GM13976 (cell line): ENCODE results near the gene BCL2L1.

Experiments
- DNase-seq: peaks from one replicate; pipeline ENCODE4 v3.0.0; 2012; ENCODE audit warnings: low spot score
- in situ Hi-C: fragments of 300-500 bp; cut with MboI; formaldehyde crosslinking; loops from one replicate; pipeline ENCODE4 v1.12.0; 2022; ENCODE audit warnings: low sequenced_read_pairs, mixed read lengths, inconsistent platforms; ENCODE audit not compliant: unreplicated experiment
- TF ChIP-seq, protein P1 (sequence below): IDR thresholded peaks from 2 replicates; pipeline ENCODE4 v1.5.1; 2012; ENCODE audit warnings: borderline replicate concordance, mild to moderate bottlenecking; ENCODE audit not compliant: insufficient read depth; ENCODE audit errors: extremely low read depth, missing control alignments, control extremely low read depth

The BCL2L1 gene

DNA sequence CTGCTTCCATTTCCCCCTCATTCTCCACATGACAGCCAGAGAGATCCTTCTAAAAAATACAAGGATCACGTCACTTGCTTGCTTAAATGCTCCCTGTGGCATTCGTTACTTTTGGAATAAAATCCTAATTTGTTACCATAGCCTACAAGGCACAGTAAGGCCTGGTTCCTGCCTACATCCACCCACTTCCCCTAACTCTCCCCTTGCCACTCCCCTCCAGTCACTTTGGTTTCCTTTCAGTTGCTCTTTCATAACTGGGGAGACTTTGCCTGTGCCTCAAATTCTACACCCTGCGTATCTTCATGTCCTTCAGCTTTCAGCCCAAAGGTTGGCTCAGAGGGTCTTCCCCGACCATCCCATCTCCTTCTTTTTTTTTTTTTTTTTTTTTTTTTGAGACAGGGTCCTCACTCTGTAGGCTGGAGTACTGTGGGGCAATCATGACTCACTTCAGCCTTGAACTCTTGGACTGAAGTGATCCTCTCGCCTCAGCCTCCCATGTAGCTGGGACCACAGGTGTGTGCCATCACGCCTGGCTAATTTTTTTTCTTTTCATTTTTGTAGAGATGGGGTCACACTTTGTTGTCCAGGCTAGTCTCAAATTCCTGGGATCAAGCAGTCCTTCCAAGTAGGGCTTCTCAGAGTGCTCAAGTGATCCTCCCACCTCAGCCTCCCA is 105.1 kb downstream of the BCL2L1 start:
- DNase-seq, result peak; percentile 64
- TF ChIP-seq, protein P1, sequence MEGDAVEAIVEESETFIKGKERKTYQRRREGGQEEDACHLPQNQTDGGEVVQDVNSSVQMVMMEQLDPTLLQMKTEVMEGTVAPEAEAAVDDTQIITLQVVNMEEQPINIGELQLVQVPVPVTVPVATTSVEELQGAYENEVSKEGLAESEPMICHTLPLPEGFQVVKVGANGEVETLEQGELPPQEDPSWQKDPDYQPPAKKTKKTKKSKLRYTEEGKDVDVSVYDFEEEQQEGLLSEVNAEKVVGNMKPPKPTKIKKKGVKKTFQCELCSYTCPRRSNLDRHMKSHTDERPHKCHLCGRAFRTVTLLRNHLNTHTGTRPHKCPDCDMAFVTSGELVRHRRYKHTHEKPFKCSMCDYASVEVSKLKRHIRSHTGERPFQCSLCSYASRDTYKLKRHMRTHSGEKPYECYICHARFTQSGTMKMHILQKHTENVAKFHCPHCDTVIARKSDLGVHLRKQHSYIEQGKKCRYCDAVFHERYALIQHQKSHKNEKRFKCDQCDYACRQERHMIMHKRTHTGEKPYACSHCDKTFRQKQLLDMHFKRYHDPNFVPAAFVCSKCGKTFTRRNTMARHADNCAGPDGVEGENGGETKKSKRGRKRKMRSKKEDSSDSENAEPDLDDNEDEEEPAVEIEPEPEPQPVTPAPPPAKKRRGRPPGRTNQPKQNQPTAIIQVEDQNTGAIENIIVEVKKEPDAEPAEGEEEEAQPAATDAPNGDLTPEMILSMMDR, result no peak
- in situ Hi-C loops, result no loop called here

DNA sequence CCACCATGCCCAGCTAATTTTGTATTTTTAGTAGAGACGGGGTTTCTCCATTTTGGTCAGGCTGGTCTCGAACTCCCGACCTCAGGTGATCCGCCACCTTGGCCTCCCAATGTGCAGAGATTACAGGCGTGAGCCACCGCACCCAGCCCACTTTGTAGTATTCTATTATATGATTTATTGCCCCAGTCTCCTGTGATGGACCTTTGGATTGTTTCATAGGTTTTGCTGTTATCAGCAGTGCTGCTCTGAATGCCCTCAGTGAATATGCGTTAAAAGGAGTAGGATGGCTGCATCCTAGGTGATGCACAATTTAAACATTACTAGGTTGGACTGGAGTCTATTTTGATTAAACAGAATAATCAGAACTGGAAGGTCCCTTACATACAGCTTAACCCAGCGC is 107.3 kb downstream of the BCL2L1 start:
- in situ Hi-C loops, result no loop called here
- no peak for DNase-seq
- TF ChIP-seq, protein P1, result no peak
